Fibroblast of lung (primary cell): Measurements from ENCODE around the gene ST8SIA4.

Source experiments
- EZH2 ChIP-seq: IDR thresholded peaks from 2 replicates; pipeline ENCODE4 v1.5.1; 2012; ENCODE audit warnings: low read length, control low read depth, mild to moderate bottlenecking; ENCODE audit errors: missing control alignments
- TF ChIP-seq, protein P1 (sequence below), 2 donors: IDR thresholded peaks in 1 of 2; conservative IDR thresholded peaks in 1 of 2; 1 replicate in 1 of 2; 2 replicates in 1 of 2; pipeline ENCODE4 v1.5.1; 2011 to 2012; ENCODE audit warnings: low read length in 2 of 2, control low read depth in 1 of 2, inconsistent platforms in 1 of 2, low read depth in 1 of 2, mild to moderate bottlenecking in 1 of 2

DNA sequence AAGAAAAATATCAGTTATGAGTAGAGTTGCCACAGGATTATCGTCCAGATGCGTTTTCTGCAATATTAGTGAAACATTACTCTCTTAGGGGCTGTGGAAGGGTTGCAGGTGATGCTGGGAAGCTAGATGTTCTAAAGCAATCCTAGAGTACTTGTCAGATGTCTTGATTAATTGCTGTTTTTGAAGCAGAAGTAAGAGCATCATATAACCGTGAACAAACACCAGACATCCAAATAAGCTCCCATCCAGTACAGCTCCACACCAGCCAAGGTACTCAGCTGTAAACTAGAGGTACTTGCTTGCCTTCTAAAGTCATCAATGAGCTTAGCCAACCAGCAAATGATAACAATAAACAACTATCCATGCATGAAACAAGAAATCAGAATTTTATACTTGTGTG lies 131.1 kb downstream of the ST8SIA4 start:
- TF ChIP-seq, protein P1, sequence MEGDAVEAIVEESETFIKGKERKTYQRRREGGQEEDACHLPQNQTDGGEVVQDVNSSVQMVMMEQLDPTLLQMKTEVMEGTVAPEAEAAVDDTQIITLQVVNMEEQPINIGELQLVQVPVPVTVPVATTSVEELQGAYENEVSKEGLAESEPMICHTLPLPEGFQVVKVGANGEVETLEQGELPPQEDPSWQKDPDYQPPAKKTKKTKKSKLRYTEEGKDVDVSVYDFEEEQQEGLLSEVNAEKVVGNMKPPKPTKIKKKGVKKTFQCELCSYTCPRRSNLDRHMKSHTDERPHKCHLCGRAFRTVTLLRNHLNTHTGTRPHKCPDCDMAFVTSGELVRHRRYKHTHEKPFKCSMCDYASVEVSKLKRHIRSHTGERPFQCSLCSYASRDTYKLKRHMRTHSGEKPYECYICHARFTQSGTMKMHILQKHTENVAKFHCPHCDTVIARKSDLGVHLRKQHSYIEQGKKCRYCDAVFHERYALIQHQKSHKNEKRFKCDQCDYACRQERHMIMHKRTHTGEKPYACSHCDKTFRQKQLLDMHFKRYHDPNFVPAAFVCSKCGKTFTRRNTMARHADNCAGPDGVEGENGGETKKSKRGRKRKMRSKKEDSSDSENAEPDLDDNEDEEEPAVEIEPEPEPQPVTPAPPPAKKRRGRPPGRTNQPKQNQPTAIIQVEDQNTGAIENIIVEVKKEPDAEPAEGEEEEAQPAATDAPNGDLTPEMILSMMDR (conservative IDR thresholded peaks at IDR 0.05 in 1 of 2, IDR thresholded peaks at IDR 0.05 in 1 of 2; ENCODE audit: low read depth in 1 of 2, low read length in 2 of 2), result no peak
- no peak for TF ChIP-seq EZH2
